Ishikawa (cell line): Measurements from ENCODE around the gene AP3S2.

Experiments
- CEBPB ChIP-seq: IDR thresholded peaks from 2 replicates; pipeline ENCODE4 v1.6.1; 2012
- CREB1 ChIP-seq: IDR thresholded peaks from 2 replicates; pipeline ENCODE4 v1.6.1; 2012; ENCODE audit warnings: low read depth
- EGR1 ChIP-seq: IDR thresholded peaks from 2 replicates; pipeline ENCODE4 v1.6.1; 2012
- EP300 ChIP-seq: IDR thresholded peaks from 2 replicates; pipeline ENCODE4 v1.6.1; 2012; ENCODE audit warnings: borderline replicate concordance
- FOXM1 ChIP-seq: IDR thresholded peaks from 2 replicates; pipeline ENCODE4 v1.6.1; 2012; ENCODE audit warnings: low read depth, borderline replicate concordance
- MAX ChIP-seq: IDR thresholded peaks from 2 replicates; pipeline ENCODE4 v1.6.1; 2012
- NFIC ChIP-seq: IDR thresholded peaks from 2 replicates; pipeline ENCODE4 v1.6.1; 2012
- RAD21 ChIP-seq: IDR thresholded peaks from 2 replicates; pipeline ENCODE4 v1.6.1; 2012; ENCODE audit warnings: low read depth
- REST ChIP-seq: IDR thresholded peaks from 2 replicates; pipeline ENCODE4 v1.6.1; 2012; ENCODE audit warnings: low read depth, mild to moderate bottlenecking
- TAF1 ChIP-seq: IDR thresholded peaks from 2 replicates; pipeline ENCODE4 v1.6.1; 2012; ENCODE audit warnings: low read depth, mild to moderate bottlenecking
- TCF12 ChIP-seq: IDR thresholded peaks from 2 replicates; pipeline ENCODE4 v1.6.1; 2012; ENCODE audit warnings: low read depth
- TEAD4 ChIP-seq: IDR thresholded peaks from 2 replicates; pipeline ENCODE4 v1.6.1; 2012
- USF1 ChIP-seq: IDR thresholded peaks from 2 replicates; pipeline ENCODE4 v1.6.1; 2012
- YY1 ChIP-seq: IDR thresholded peaks from 2 replicates; pipeline ENCODE4 v1.6.1; 2012; ENCODE audit warnings: low read depth
- ZBTB7A ChIP-seq: IDR thresholded peaks from 2 replicates; pipeline ENCODE4 v1.6.1; 2012; ENCODE audit warnings: low read depth

Gene AP3S2

GRCh38 chr15:89883518-89883917 lies 10.3 kb downstream of the AP3S2 start:
- no peak for TF ChIP-seq YY1
- no peak for TF ChIP-seq FOXM1
- no peak for TF ChIP-seq EP300

- no peak for TF ChIP-seq TEAD4
- no peak for TF ChIP-seq FOXM1
- TF ChIP-seq ZBTB7A: no peak
These were observed 13.1 kb downstream of the AP3S2 start for GRCh38 chr15:89880727-89881126.

- TF ChIP-seq CREB1: no peak
- TF ChIP-seq TAF1: no peak
- no peak for TF ChIP-seq TEAD4
- no peak for TF ChIP-seq NFIC
- TF ChIP-seq CEBPB: no peak
- TF ChIP-seq USF1: no peak
- TF ChIP-seq EGR1: no peak
- no peak for TF ChIP-seq MAX
- no peak for TF ChIP-seq FOXM1
- no peak for TF ChIP-seq RAD21
- TF ChIP-seq TCF12: no peak
- TF ChIP-seq EP300: no peak
- no peak for TF ChIP-seq REST
- TF ChIP-seq ZBTB7A: no peak
- TF ChIP-seq YY1: no peak
These were observed 15.5 kb downstream of the AP3S2 start for GRCh38 chr15:89878323-89878722.

GRCh38 chr15:89877083-89877425 lies 16.7 kb downstream of the AP3S2 start:
- TF ChIP-seq REST: no peak
- TF ChIP-seq TEAD4: no peak
- no peak for TF ChIP-seq TAF1
- no peak for TF ChIP-seq YY1
- TF ChIP-seq TCF12: no peak
- no peak for TF ChIP-seq ZBTB7A
- no peak for TF ChIP-seq RAD21
- no peak for TF ChIP-seq EP300
- no peak for TF ChIP-seq USF1
- no peak for TF ChIP-seq NFIC
- no peak for TF ChIP-seq MAX
- TF ChIP-seq EGR1: no peak
- no peak for TF ChIP-seq CREB1
- TF ChIP-seq FOXM1: no peak
- no peak for TF ChIP-seq CEBPB

- TF ChIP-seq MAX (no peak), RAD21 (no peak), TAF1 (no peak), EP300 (no peak)
These were observed 17.3 kb downstream of the AP3S2 start for GRCh38 chr15:89876396-89877082.

GRCh38 chr15:89875741-89876140 lies 18.1 kb downstream of the AP3S2 start:
- TF ChIP-seq RAD21: no peak
- no peak for TF ChIP-seq TEAD4
- TF ChIP-seq TCF12: no peak
- TF ChIP-seq ZBTB7A: no peak
- no peak for TF ChIP-seq EP300
- no peak for TF ChIP-seq USF1
- TF ChIP-seq NFIC: no peak
- no peak for TF ChIP-seq TAF1
- no peak for TF ChIP-seq YY1
- no peak for TF ChIP-seq CREB1
- no peak for TF ChIP-seq EGR1
- no peak for TF ChIP-seq CEBPB
- no peak for TF ChIP-seq REST
- TF ChIP-seq MAX: no peak
